Glutamatergic neuron (in vitro differentiated cells): ENCODE results near the gene BCAM. TPM values are rescaled to one million over a fixed set of nuclear protein-coding genes. Genes with fewer than 3 reads are reported as not detected.
"Not testable (repeated sequence)": the region's sequence is repeated elsewhere in the genome, so short reads cannot be mapped to it uniquely, and the experiment has no call there.

ENCODE experiments used
- DNase-seq: peaks from one replicate; pipeline ENCODE4 v3.0.0; 2022
- H3K27ac Mint-ChIP-seq: one replicate; pipeline ENCODE4 v1.8.0; 2020; ENCODE audit warnings: mild to moderate bottlenecking, mixed read lengths, inconsistent platforms; ENCODE audit not compliant: unreplicated experiment
- H3K27me3 Mint-ChIP-seq: one replicate; pipeline ENCODE4 v1.8.0; 2020; ENCODE audit warnings: mild to moderate bottlenecking, moderate library complexity, mixed read lengths, inconsistent platforms; ENCODE audit not compliant: unreplicated experiment
- H3K36me3 Mint-ChIP-seq: one replicate; pipeline ENCODE4 v1.8.0; 2020; ENCODE audit warnings: mild to moderate bottlenecking, mixed read lengths, inconsistent platforms; ENCODE audit not compliant: unreplicated experiment
- H3K4me1 Mint-ChIP-seq: one replicate; pipeline ENCODE4 v1.8.0; 2020; ENCODE audit warnings: mild to moderate bottlenecking, low read depth, mixed read lengths, inconsistent platforms; ENCODE audit not compliant: unreplicated experiment
- H3K4me3 Mint-ChIP-seq: one replicate; pipeline ENCODE4 v1.8.0; 2020; ENCODE audit warnings: mild to moderate bottlenecking, mixed read lengths, inconsistent platforms; ENCODE audit not compliant: unreplicated experiment
- H3K9me3 Mint-ChIP-seq: one replicate; pipeline ENCODE4 v1.8.0; 2020; ENCODE audit warnings: mild to moderate bottlenecking, moderate library complexity, mixed read lengths, inconsistent platforms; ENCODE audit not compliant: unreplicated experiment
- CTCF ChIP-seq: fragments of 200-600 bp; sonication (generic); IDR thresholded peaks from one replicate; pipeline ENCODE4 v1.5.0; 2021; ENCODE audit not compliant: partially characterized antibody, unreplicated experiment
- total RNA-seq: library from RNA; stranded (reverse); fragmentation: NEBNext Ultra II Directional; extraction: Animal tissue kit (Norgen Biotek cat#: 25700); gene quantifications from one replicate; pipeline ENCODE4 v1.2.1, GENCODE V29; 2021; ENCODE audit not compliant: unreplicated experiment

The BCAM gene
- total RNA-seq, 1 donor from 2014 or later: 47.1 TPM

- Mint-ChIP-seq H3K4me1 (peaks cover 18% of the 10 kb centered on the region), H3K4me3 (peak overlapping the region; percentile 91), H3K27ac (no peak overlapping the region), H3K9me3 (peaks cover 5% of the 10 kb centered on the region), H3K27me3 (peaks cover 3% of the 10 kb centered on the region), H3K36me3 (no peaks in the 10 kb centered on the region)
- TF ChIP-seq CTCF: no peak
- peak; percentile 44 for DNase-seq
Measured at GRCh38 chr19:44850641-44851109, 41.8 kb downstream of the BCAM start.

GRCh38 chr19:44851427-44851826 is 42.5 kb downstream of the BCAM start:
- no peak overlapping the region for H3K4me3 Mint-ChIP-seq
- no peak for DNase-seq
- H3K27ac Mint-ChIP-seq: no peak overlapping the region
- H3K9me3 Mint-ChIP-seq: peaks cover 5% of the 10 kb centered on the region
- H3K27me3 Mint-ChIP-seq: peaks cover 5% of the 10 kb centered on the region
- peaks cover 19% of the 10 kb centered on the region for H3K4me1 Mint-ChIP-seq
- no peak for TF ChIP-seq CTCF
- H3K36me3 Mint-ChIP-seq: no peaks in the 10 kb centered on the region

GRCh38 chr19:44855606-44856005 is 46.7 kb downstream of the BCAM start:
- TF ChIP-seq CTCF: no peak
- H3K27ac Mint-ChIP-seq: no peak overlapping the region
- H3K4me3 Mint-ChIP-seq: no peak overlapping the region
- no peaks in the 10 kb centered on the region for H3K9me3 Mint-ChIP-seq
- peaks cover 5% of the 10 kb centered on the region for H3K27me3 Mint-ChIP-seq
- peaks cover 3% of the 10 kb centered on the region for H3K36me3 Mint-ChIP-seq
- DNase-seq: no peak
- H3K4me1 Mint-ChIP-seq: peaks cover 4% of the 10 kb centered on the region

GRCh38 chr19:44856421-44857083 is 47.6 kb downstream of the BCAM start:
- H3K27me3 Mint-ChIP-seq: peaks cover 5% of the 10 kb centered on the region
- H3K4me1 Mint-ChIP-seq: peaks cover 13% of the 10 kb centered on the region
- H3K27ac Mint-ChIP-seq: no peak overlapping the region
- H3K36me3 Mint-ChIP-seq: peaks cover 3% of the 10 kb centered on the region
- no peaks in the 10 kb centered on the region for H3K9me3 Mint-ChIP-seq
- no peak for TF ChIP-seq CTCF
- no peak for DNase-seq
- no peak overlapping the region for H3K4me3 Mint-ChIP-seq

- Mint-ChIP-seq H3K27ac (peak overlapping the region; percentile 1), H3K36me3 (peaks cover 3% of the 10 kb centered on the region)
- no peak for TF ChIP-seq CTCF
Measured at GRCh38 chr19:44857837-44858236, 48.9 kb downstream of the BCAM start.

GRCh38 chr19:44861576-44861975 is 52.7 kb downstream of the BCAM start:
- H3K4me3 Mint-ChIP-seq, H3K36me3 Mint-ChIP-seq, H3K27ac Mint-ChIP-seq, DNase-seq, H3K27me3 Mint-ChIP-seq, H3K9me3 Mint-ChIP-seq: not testable (repeated sequence)
- peaks cover 14% of the 10 kb centered on the region for H3K4me1 Mint-ChIP-seq

More at GRCh38 chr19:44857837-44858236, 48.9 kb downstream of the BCAM start:
- Mint-ChIP-seq H3K27me3 (peaks cover 2% of the 10 kb centered on the region), H3K4me3 (peak overlapping the region; percentile 3), H3K9me3 (no peaks in the 10 kb centered on the region), H3K4me1 (peaks cover 15% of the 10 kb centered on the region)
- DNase-seq: peak; percentile 42
